A673 (cell line): Measurements from ENCODE around the gene OR1N1. TPM values are rescaled to one million over a fixed set of nuclear protein-coding genes. Genes with fewer than 3 reads are reported as not detected.
"Not testable (repeated sequence)": the region's sequence is repeated elsewhere in the genome, so short reads cannot be mapped to it uniquely, and the experiment has no call there.

Experiments used
- BruUV-seq: library from RNA; stranded (reverse); fragments of 400-500 nt; replicated peaks from 2 replicates; lab custom pipeline; 2021; lab: Mats Ljungman, UMichigan
- CTCF ChIA-PET: fragments of 300-600 bp; sonication (Branson Sonifier 250); formaldehyde crosslinking; loops from one replicate; lab custom pipeline; 2022; ENCODE audit warnings: antibody characterized with exemption; lab: Charles Lee
- POLR2A ChIA-PET: fragments of 300-600 bp; sonication (Branson Sonifier 250); formaldehyde crosslinking; loops from one replicate; lab custom pipeline; 2022; ENCODE audit warnings: antibody characterized with exemption; ENCODE audit not compliant: low non-redundant PET; lab: Charles Lee
- DNase-seq: peaks from one replicate; pipeline ENCODE4 v3.0.0-alpha.2; 2015; ENCODE audit warnings: low spot score
- H3K27ac ChIP-seq: fragments of 200-600 bp; sonication (generic); 2 replicates; pipeline ENCODE4 v1.5.1; 2016; ENCODE audit warnings: mixed run types, low read depth, mild to moderate bottlenecking, mixed read lengths, antibody characterized with exemption, low read length; ENCODE audit not compliant: poor library complexity, severe bottlenecking
- H3K27me3 ChIP-seq: fragments of 200-600 bp; sonication (generic); replicated peaks from 2 replicates; pipeline ENCODE4 v1.6.1; 2017; ENCODE audit warnings: mixed run types, low read depth, mild to moderate bottlenecking, mixed read lengths, antibody characterized with exemption, low read length; ENCODE audit not compliant: insufficient read depth, poor library complexity
- H3K36me3 ChIP-seq: fragments of 200-600 bp; sonication (generic); 2 replicates; pipeline ENCODE4 v1.6.1; 2016; ENCODE audit warnings: mixed run types, mild to moderate bottlenecking, mixed read lengths, antibody characterized with exemption, low read length; ENCODE audit not compliant: insufficient read depth, poor library complexity, severe bottlenecking
- H3K4me1 ChIP-seq: fragments of 200-600 bp; sonication (generic); 2 replicates; pipeline ENCODE4 v1.6.1; 2017; ENCODE audit warnings: mixed run types, mild to moderate bottlenecking, mixed read lengths, antibody characterized with exemption, low read length; ENCODE audit not compliant: insufficient read depth, poor library complexity, severe bottlenecking
- H3K4me3 ChIP-seq: fragments of 200-600 bp; sonication (generic); 2 replicates; pipeline ENCODE4 v1.5.1; 2016; ENCODE audit warnings: low read depth, mixed run types, mild to moderate bottlenecking, mixed read lengths, low read length; ENCODE audit not compliant: poor library complexity, severe bottlenecking
- H3K9me3 ChIP-seq: fragments of 200-600 bp; sonication (generic); 2 replicates; pipeline ENCODE4 v1.6.1; 2016; ENCODE audit warnings: mixed run types, low read depth, mild to moderate bottlenecking, mixed read lengths, antibody characterized with exemption, low read length; ENCODE audit not compliant: poor library complexity, severe bottlenecking
- CTCF ChIP-seq: fragments of 300-800, 200-600 bp; sonication (generic); conservative IDR thresholded peaks from 2 replicates; pipeline ENCODE4 v1.5.1; 2017; ENCODE audit warnings: low read depth, mild to moderate bottlenecking, antibody characterized with exemption, low read length, moderate library complexity, mixed read lengths
- EZH2 ChIP-seq: fragments of 200-600 bp; sonication (generic); IDR thresholded peaks from 2 replicates; pipeline ENCODE4 v1.6.1; 2017; ENCODE audit warnings: borderline replicate concordance, low read depth, mild to moderate bottlenecking, mixed read lengths, antibody characterized with exemption, low read length; ENCODE audit not compliant: poor library complexity, severe bottlenecking
- intact Hi-C: fragments of 100-400 bp; cut with micrococcal nuclease; formaldehyde crosslinking; loops from one replicate; pipeline ENCODE4 v1.10.0; 2022; ENCODE audit not compliant: unreplicated experiment
- total RNA-seq: library from RNA; stranded (reverse); gene quantifications from 2 replicates; pipeline ENCODE4 v1.2.3, GENCODE V29; 2021

OR1N1 gene
- total RNA-seq, 1 experiment from 2014 or later: not detected

- no peaks in the 10 kb centered on the region for H3K9me3 ChIP-seq
- H3K27ac ChIP-seq: no peak overlapping the region
- DNase-seq: no peak
- CTCF ChIA-PET: no interaction called here
- TF ChIP-seq CTCF (no peak), EZH2 (no peak)
- no TSS peak for BruUV-seq
- no peaks in the 10 kb centered on the region for H3K36me3 ChIP-seq
- intact Hi-C loops: no loop called here
- H3K4me1 ChIP-seq: no peaks in the 10 kb centered on the region
- POLR2A ChIA-PET: no interaction called here
- peaks cover 54% of the 10 kb centered on the region for H3K27me3 ChIP-seq
- H3K4me3 ChIP-seq: no peak overlapping the region
Measured at GRCh38 chr9:122551371-122551770, 24.3 kb upstream of the OR1N1 start.

- no peak for TF ChIP-seq CTCF
- TF ChIP-seq EZH2: no peak
- BruUV-seq: no TSS peak
- Histone ChIP-seq H3K27ac (no peak overlapping the region), H3K4me1 (no peaks in the 10 kb centered on the region), H3K36me3 (no peaks in the 10 kb centered on the region), H3K9me3 (no peaks in the 10 kb centered on the region), H3K27me3 (peaks cover 45% of the 10 kb centered on the region), H3K4me3 (no peak overlapping the region)
- POLR2A ChIA-PET: no interaction called here
- CTCF ChIA-PET: no interaction called here
- intact Hi-C loops: no loop called here
- no peak for DNase-seq
Measured at GRCh38 chr9:122546196-122546595, 19.1 kb upstream of the OR1N1 start.

- BruUV-seq: no TSS peak
- Histone ChIP-seq H3K27me3 (peaks cover 10% of the 10 kb centered on the region), H3K9me3 (no peaks in the 10 kb centered on the region), H3K4me1 (no peaks in the 10 kb centered on the region), H3K4me3 (no peak overlapping the region), H3K27ac (no peak overlapping the region), H3K36me3 (no peaks in the 10 kb centered on the region)
- CTCF ChIA-PET: no interaction called here
- intact Hi-C loops: no loop called here
- DNase-seq: no peak
- POLR2A ChIA-PET: no interaction called here
- TF ChIP-seq CTCF (no peak), EZH2 (no peak)
Measured at GRCh38 chr9:122538757-122539156, 11.7 kb upstream of the OR1N1 start.

- BruUV-seq, H3K27ac ChIP-seq, H3K36me3 ChIP-seq, CTCF ChIA-PET, DNase-seq, POLR2A ChIA-PET, H3K9me3 ChIP-seq, H3K4me1 ChIP-seq, intact Hi-C loops, H3K27me3 ChIP-seq, H3K4me3 ChIP-seq: not testable (repeated sequence)
Measured at GRCh38 chr9:122537066-122537465, 10.0 kb upstream of the OR1N1 start.
